ENCODE measurements around the gene AP1G1. TPM values are rescaled to one million over a fixed set of nuclear protein-coding genes. Genes with fewer than 3 reads are reported as not detected.
"Not testable (repeated sequence)": the region's sequence is repeated elsewhere in the genome, so short reads cannot be mapped to it uniquely, and the experiment has no call there.

Gene AP1G1
- total RNA-seq, 4 donors from 2014 or later, result 113 to 153 (median 137) TPM

GRCh38 chr16:71830359-71830758 is 21.7 kb upstream of the AP1G1 start:
- Histone ChIP-seq H3K4me3 (no peak overlapping the region), H3K27me3 (no peaks in the 10 kb centered on the region), H3K9me3 (no peaks in the 10 kb centered on the region), H3K36me3 (no peaks in the 10 kb centered on the region), H3K4me1 (no peaks in the 10 kb centered on the region), H3K27ac (no peak overlapping the region)
- TF ChIP-seq CTCF (IDR thresholded peaks at IDR 0.05) (no peak), POLR2A (IDR thresholded peaks at IDR 0.05) (no peak)
- DNase-seq, result no peak

GRCh38 chr16:71826533-71827017 is 17.9 kb upstream of the AP1G1 start:
- H3K27me3 ChIP-seq, result no peaks in the 10 kb centered on the region
- no peaks in the 10 kb centered on the region for H3K4me1 ChIP-seq
- no peak for DNase-seq
- no peak overlapping the region for H3K4me3 ChIP-seq
- TF ChIP-seq POLR2A (IDR thresholded peaks at IDR 0.05) (no peak), CTCF (IDR thresholded peaks at IDR 0.05) (no peak)
- H3K36me3 ChIP-seq, result no peaks in the 10 kb centered on the region
- no peaks in the 10 kb centered on the region for H3K9me3 ChIP-seq
- no peak overlapping the region for H3K27ac ChIP-seq

GRCh38 chr16:71817155-71817500 is 8.5 kb upstream of the AP1G1 start:
- H3K27me3 ChIP-seq, DNase-seq, H3K4me1 ChIP-seq, H3K36me3 ChIP-seq, H3K4me3 ChIP-seq, H3K9me3 ChIP-seq: not testable (repeated sequence)
- H3K27ac ChIP-seq, result peak overlapping the region in 3 of 4 donors; percentile 62 to 74 (median 66)

GRCh38 chr16:71811261-71811803 is 2.7 kb upstream of the AP1G1 start:
- H3K36me3 ChIP-seq, result no peaks in the 10 kb centered on the region
- H3K9me3 ChIP-seq, result no peaks in the 10 kb centered on the region
- no peak overlapping the region for H3K4me3 ChIP-seq
- DNase-seq, result no peak
- H3K27me3 ChIP-seq, result no peaks in the 10 kb centered on the region
- no peak overlapping the region for H3K27ac ChIP-seq
- no peak for TF ChIP-seq POLR2A (IDR thresholded peaks at IDR 0.05)
- H3K4me1 ChIP-seq, result peaks cover 0 to 15% (median 5%) of the 10 kb centered on the region in 4 donors

- DNase-seq, H3K36me3 ChIP-seq, H3K4me3 ChIP-seq, H3K9me3 ChIP-seq, H3K27me3 ChIP-seq: not testable (repeated sequence)
- Histone ChIP-seq H3K4me1 (peaks cover 0 to 25% (median 6%) of the 10 kb centered on the region in 4 donors), H3K27ac (peak overlapping the region; percentile 95 to 98 (median 98))
Measured at GRCh38 chr16:71810155-71810530, 1.5 kb upstream of the AP1G1 start.

- DNase-seq, result peak in 2 of 3 donors; percentile 36 to 65
Measured at GRCh38 chr16:71807905-71808592, 585 bp downstream of the AP1G1 start.

More at GRCh38 chr16:71807905-71808592, 585 bp downstream of the AP1G1 start:
- TF ChIP-seq POLR2A (IDR thresholded peaks at IDR 0.05) (no peak), CTCF (IDR thresholded peaks at IDR 0.05) (no peak)
- Histone ChIP-seq H3K9me3 (no peaks in the 10 kb centered on the region), H3K4me1 (peaks cover 0 to 34% (median 6%) of the 10 kb centered on the region in 4 donors), H3K36me3 (peaks cover 0 to 9% (median 0%) of the 10 kb centered on the region in 3 donors), H3K4me3 (peak overlapping the region; percentile 77 to 97 (median 89)), H3K27me3 (no peaks in the 10 kb centered on the region), H3K27ac (peak overlapping the region; percentile 95 to 98 (median 98))
